CD4-positive, alpha-beta T cell treated with Interleukin-12 subunit alpha and Interleukin-12 subunit beta, for 1 hour (primary cell): ENCODE results near the gene MIP.
"Not testable (repeated sequence)": the region's sequence is repeated elsewhere in the genome, so short reads cannot be mapped to it uniquely, and the experiment has no call there.

Experiments
- DNase-seq: peaks from one replicate; pipeline ENCODE4 v3.0.0-alpha.2; 2020

Gene MIP

DNA sequence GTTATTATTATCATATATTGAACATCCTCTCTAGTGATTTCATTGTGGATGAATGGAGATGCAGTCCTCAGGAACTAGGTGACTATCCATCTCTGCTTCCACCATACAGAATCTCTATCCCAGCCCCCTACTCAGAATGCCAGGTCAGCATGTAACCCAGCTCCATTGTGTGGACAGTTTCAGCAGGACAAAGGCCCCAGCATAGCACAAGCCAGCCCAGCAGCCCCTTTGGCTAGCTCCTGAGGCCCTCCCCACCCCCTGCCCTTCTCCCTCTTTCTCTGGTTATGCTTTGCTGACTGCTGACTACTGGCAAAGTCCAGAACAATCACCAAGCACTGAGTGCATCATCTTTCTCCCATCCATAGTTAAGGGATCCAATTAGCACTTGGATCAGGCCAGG, 8.1 kb upstream of the MIP start:
- DNase-seq: no peak

DNA sequence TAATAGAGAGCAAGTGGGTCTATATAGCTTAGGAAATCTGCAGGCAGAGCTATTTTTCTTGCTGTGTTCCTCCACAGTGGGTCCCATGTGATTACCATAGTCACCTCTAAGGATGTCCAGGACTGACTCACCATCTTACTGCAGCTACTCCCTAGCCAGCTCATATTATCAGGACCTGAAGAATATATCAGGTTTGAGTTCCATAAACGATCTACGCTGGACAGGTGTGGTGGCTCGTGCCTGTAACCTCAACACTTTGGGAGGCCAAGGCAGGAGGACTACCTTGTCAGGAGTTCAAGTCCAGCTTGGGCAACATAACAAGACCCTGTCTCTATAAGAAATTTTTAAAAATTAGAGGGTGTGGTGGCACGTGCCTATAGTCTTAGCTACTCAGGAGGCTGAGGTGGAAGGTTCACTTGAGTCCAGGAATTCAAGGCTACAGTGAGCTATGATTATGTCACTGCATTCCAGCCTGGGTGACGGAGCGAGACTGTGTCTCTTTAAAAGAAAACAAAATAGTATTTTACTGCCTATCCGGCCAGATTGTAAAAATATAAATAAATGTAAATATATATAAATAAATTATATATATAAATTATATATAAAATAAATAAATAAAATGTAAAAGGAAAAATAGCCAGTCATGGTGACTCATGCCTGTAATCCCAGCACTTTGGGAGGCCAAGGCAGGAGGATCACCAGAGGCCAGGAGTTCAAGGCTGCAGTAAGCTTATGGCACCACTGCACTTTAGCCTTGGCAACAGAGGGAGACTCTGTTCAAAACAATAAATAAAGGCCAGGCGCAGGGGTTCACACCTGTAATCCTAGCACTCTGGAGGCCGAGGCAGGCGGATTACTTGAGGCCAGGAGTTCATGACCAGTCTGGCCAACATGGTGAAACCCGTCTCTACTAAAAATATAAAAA, 7.0 kb upstream of the MIP start:
- DNase-seq: no peak

DNA sequence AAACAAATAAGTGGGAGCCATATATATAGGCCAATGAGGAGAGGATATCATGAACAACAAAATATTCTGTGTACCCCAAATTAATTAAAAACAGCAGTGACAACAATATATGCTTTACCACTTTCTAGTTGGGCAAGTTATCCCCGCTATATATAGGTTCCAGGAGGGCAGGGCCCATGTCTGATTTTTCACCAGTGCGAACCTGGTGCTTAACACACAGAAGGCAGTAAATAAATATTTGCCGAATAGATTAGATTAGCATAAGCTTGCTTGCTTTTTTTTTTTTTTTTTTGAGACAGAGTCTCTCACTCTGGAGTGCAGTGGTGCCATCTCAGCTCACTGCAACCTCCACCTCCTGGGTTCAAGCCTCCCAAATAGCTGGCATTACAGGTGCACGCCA, 3.4 kb upstream of the MIP start:
- no peak for DNase-seq

DNA sequence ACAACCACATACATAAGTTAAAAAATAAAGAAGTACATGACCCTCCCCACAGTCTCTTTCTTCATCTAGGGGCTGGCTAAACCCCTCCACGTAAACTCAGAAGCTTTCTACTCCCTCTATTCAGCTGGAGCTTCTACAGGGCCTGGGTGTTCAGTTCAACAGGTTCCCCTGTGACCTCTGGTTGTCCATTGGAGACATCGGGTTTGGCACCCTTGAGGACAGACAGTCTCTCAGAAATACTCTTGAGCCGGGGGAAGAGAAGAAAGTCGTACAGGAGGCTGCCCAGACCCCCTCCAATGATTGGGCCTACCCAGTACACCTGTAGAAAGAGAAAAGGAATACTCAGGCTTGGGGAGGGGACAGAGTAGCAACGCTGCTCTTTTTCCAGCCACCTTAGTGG, 3.3 kb downstream of the MIP start:
- no peak for DNase-seq

DNA sequence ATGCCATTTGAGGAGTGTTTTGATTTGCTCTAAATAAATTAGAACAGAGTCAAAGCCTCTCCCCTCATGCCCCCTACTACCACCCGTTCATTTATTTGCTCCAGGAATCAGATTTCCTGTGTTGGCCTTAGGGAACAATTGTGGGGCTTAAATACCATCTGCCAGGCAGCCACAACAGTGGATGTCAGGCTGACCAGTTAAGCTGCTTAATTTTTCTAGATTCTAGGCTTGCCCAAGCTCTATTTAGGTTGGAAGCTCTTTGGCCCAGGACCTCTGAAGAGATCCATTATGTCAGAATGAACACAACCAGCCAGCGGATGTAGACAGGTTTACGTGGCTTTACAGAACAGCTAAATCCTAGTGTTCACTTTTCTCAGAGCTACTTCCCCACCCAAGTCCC, 4.2 kb downstream of the MIP start:
- DNase-seq: no peak

DNA sequence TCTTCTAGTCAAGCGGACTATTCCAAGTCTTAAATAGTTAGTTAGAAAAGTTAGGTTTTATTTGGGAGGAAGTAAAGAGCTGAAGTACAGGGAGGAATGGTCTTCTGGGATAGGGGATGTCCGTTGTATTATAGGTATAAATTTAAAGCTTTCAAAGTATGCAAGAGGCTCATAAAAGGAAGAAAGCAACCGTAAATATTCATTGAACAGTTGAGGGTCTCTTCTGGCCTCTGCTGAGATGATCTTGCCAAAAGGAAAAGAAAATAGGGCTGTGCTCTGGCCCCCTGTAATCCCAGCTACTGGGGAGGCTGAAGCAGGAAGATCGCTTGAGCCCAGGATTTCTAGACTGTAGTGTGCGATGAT, 4.9 kb downstream of the MIP start:
- DNase-seq: no peak

DNA sequence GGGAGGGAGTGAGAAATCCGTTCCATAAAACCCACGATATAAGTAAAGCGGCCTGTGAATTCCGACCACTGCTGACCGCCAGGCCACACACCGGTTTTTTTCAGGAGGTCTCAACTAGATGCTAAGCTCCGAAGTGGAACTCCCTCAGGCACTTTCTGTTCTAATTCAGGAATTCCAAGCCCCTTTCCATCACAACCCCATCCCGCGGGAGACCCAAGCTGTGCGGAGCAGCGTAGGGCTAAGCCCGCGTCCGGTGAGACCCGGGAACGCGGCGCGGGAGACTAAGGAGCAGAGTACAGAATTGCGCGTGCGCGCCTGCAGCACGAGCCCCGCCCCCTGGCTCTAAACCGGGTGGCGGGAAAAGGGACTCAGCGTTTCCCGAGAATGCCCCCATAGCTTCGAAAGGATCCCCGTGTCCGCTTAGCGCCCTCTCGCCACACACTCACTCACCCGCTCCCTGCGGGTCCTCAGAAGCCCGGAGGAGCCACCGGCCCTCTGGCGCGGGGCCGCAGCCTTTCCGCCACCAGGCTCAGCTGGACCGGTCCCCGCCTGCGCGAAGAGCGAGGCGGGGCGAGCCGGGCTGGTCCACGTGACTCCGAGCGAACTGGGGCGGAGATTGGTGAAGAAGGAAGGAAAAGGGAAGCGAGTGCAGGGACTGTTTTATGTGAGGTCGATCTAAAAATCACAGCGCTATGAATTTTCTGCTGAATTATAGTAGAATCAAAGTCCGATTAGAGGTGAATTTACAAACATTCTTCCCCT, 5.4 kb downstream of the MIP start, which contains the start of gene TIMELESS:
TSS of gene TIMELESS (minus strand) at position 567 of the 762 bp plus-strand sequence. CDS start 15,256 bp downstream, outside the sequence.
- DNase-seq: peak; percentile 85

DNA sequence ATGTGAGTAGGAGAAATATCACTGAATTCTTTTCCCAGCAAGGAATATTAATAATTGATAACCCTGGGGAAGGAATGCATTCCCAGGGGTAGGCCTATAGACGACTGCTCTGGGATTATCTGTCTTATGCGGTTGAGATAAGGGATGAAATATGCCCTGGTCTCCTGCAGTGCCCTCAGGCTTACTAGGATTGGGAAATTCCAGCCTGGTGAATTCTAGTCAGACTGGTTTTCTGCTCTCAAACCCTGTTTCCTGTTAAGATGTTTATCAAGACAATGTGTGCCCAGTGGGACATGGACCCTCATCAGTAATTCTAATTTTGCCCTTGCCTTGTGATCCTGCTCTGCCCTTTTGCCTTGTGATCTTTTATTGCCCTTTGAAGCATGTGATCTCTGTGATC, 11.2 kb downstream of the MIP start:
- DNase-seq: not testable (repeated sequence)

DNA sequence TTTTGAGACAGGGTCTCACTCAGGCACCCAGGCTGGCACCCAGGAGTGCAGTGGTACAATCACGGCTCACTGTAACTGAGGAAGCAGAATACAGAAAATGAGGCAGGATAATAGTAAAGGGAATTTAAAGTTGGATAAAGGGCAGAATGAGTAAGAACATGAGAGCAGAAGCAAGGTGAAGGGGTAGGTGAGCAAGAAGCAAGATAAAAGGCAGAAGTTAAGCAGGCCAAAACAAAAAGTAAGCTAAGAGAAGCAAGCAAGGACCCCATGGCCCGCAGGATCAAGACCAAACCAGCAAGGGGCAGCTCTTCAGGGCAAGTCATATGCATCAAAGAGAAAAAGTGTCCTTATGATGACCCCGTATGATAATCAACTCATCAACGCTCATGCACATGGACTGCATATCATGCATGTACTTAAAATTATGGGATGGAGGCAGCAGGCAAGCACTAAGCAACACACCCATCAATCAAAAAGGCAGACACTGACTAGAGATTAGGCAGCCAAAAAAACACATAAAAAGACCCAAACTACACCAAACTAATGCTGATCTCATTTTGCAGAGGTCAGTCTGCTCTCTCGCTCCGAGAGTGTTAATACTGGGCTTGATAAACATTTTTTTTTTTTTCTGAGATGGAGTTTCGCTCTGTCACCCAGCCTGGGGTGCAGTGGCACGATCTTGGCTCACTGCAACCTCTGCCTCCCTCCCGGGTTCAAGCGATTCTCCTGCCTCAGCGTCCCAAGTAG, 16.9 kb downstream of the MIP start:
- no peak for DNase-seq

DNA sequence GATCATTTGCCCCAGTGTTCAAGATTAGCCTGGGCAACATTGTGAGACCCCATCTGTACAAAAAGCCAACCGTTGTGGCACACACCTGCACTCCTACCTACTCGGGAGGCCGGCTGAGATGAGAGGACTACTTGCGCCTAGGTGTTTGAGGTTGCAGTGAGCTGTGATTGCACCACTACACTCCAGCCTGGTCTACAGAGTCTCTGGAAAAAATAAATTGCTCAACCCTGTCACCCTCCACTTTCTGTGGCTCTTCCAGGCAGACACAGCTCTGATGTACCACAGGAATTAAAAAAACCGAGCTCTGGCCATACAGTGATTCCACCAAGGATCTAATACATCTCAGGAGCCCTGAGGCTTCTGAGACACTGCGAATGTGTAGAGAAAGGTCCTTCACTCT, 19.6 kb downstream of the MIP start:
- DNase-seq: no peak

DNA sequence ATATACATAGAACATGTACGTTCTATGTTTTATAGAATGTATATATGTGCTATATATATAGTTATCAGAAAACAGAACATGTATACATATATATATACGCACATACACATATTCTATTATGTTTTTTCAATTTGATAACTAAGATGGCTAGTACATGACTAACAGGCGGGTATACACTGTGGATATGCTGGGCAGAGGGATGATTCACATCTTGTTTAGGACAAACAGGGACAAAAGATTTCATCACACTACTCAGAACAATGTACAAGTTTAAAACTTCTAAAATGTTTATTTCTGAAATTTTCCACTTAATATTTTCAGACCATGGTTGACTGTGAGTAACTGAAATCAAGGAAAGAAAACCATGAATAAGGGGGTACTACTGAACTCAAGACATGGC, 22.6 kb downstream of the MIP start:
- DNase-seq: no peak

DNA sequence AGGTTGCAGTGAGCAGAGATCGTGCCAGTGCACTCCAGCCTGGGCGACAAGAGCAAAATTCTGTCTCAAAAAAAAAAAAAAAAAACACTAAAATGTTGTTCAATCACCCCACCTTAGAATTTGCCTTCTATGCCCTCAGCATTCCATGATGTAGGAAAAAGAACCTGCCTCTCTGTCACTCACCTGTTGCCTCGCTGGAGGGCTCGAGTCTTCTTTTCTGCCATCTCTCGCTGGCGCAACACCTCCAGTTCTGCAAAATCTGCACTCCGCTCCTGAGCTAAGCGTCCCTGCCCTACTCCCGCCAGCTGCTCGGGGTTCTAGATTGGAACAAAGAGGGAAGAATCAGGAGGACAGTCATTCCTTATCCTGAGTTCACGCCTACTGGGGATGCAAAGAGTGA, 23.2 kb downstream of the MIP start:
- DNase-seq: no peak

DNA sequence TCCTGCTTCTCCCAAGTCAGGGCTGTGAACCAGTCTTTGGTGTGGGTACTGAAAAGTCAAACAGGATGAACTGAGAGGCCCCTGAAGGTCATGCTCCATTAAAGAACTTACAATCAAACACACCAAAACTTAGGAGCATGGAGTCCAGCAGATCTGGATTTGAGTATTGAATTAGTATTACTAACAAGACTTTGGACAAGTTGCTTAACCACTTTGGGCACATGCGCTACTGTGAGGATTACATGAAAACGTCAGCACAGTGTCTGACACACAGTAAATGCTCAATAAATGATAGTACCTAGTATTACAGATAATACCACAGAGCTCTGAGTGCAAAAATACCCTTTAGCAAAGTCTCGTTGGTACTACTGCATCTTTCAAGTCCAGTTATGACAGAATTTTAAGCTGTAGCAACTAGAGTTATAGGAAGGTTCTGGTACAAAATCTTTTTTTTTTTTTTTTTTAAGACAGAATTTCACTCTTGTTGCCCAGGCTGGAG, 28.5 kb downstream of the MIP start:
- no peak for DNase-seq

DNA sequence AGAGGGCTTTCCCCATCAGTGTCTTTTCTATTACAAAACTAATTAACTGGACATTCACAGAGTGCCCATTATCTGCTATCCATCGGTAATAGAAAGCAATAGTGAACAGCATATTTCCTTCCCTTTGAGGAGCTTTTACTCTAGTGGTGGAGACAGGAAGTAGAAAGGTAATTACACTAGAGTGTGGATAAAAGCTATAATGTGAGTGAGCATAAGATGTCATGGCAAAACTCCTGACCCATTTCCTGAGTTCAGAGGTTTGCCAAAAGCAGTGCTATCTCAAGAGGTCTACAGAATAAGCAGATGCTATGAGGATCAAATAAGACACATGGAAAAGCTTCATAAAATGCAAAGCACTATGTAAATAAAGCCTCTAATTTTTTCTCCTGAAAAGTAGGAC, 29.3 kb downstream of the MIP start:
- DNase-seq: no peak

DNA sequence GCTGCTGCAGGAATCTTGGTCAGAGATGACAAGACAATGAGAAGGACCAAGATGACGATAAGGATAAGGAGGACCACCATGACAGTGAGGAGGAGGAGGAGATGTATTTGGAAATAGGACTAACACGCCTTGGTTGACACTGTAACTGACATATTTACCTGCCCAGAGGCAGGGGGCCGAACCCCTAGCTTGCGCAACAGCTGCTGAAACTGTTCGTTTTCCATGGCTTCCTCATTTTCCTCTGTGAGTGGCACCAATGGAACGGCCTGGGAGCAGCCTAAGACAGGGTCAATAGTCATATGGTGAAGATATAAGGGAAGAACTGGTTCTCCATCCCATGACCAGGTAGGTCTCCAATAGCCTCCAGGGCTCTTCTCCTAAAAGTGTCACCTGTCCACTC, 34.0 kb downstream of the MIP start:
- no peak for DNase-seq

DNA sequence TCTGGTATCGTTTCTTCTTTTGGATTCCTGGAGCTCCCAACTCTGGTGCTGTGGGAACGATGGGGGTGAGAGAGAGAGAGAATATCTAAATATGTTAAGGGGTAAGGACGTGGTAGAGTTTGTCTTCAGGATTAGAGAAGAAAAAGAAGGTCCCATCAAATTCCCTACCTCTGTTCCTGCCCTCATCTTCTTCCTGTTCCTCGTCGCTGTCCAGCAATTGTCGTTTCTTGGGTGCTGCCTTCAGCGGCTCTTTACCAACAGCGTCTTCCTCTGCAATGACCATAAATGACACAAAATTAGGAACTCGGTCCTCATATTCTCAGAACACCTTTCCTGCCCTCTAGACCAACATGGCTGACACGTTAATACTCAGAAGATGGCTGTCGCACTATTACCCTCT, 36.7 kb downstream of the MIP start:
- no peak for DNase-seq

DNA sequence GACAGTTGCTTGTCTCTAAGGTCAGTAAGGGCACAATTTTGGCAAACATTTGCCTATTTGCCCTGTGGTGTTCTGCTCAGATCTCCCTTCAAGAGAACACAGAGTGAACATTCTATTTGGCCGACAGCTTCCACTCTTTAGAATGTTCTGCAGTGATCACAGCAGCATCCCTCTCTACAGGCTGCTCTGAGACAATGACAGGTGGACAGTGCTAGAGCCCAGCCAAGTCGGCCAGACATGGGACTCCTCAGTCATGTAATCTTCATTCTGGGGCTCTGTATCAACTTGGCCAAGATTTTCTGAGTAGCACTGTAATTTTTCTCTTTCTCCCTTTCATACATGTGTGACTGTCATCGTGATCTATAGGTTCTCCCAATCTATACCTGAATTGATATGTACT, 40.1 kb downstream of the MIP start:
- DNase-seq: no peak

DNA sequence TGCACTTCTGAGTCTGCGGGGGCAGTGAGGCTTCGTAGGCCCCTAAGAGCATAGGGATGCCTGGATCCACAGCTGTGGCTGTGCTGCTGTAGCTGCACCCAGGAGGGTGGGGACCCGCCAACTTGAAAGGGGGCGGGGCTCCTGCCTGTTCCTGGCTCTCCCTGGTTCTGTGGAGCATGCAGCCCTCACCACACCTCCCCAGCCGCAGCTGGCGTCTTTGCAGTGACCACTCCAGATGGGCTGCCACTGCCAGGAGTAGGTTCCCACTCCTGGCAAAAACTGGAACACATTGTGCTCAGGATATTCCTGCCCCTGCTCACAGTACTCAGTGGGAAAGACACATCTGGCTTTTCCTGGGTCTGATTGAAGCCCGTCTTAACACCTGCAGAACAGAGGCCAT, 41.1 kb downstream of the MIP start:
- DNase-seq: no peak

DNA sequence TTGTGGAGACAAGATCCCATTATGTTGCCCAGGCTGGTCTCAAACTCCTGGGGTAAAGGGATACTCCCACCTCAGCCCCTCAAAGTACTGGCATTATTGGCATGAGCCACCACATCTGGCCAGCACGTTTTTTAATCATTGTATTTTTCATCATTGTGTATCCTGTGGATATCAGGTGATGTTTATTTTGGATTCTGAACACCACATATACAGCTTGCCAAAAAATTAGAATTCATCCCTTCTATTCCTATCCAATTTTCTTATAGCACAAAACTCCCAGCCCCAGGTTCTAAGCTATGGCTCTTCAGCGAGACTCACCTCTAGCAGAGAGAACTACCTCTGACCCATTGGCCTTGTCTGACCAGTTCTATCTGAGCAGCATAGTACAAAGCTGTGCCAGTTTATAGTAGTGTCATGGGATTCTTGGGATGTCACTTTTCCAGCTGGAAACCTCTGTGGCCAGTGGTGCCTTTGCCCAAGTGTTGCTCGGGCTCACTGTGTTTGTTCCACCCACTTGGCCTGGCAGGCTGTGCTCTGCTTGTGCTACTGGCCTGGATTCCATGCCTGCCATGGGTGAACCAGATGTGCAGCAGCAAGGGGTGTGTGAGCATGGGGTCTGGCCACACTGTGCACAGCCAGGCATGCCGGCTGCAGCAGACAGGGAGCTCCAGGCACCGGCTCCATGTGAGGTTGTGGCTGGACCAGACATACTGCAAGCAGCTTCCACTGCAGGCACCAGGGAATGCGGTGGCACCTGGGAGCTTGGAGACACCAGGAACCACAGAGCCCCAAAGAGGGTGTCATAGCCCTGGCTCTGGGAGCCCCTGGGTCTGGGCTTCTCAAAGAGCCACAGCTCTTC, 42.4 kb downstream of the MIP start:
- no peak for DNase-seq

DNA sequence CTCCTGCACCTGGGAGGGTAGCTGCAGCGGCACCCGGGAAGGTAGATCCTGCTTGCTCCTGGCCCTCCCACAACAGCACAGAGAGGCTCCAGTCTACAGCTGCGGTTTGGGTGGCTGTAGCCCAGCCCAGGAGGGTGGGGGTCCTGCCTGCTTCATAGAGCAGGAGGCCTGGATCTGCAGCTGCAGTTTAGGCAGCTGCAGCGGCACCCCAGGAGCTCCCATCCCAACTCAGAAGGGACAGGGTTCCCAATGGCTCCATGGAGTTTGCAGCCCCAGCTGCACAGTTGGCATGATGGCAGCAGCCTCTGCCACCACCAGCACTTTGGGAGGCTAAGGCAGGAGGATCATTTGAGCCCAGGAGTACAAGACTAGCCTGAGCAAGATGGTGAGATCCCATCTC, 43.7 kb downstream of the MIP start:
- no peak for DNase-seq

DNA sequence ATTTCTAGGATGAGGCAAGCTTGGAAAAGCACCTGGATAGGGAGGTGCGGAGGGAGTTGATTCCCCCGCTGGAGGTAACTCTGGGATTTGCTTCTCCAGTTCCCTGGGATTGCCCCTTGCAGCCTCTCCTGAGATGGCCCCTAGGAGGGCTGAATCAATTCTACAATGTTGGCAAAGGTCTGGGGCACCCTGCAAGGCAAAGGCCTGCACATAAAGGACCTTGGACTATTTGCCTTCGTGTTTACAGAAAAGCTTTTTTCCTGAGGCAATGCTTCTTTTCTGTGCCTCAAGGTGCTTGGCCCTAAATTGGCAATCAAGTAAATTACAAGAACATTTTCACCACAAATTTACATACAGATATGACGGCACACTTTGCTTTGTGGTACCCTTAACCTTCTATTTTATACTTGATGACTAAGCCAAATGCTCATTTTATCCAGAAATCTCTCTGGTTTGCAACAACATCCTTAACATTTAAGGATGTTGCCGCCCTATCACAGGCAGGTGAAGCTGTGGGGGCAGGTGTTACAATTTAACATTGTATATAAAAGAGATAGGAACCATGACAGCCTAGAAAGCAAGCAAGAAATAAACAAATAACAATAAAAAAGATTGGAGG, 45.5 kb downstream of the MIP start:
- DNase-seq: no peak

DNA sequence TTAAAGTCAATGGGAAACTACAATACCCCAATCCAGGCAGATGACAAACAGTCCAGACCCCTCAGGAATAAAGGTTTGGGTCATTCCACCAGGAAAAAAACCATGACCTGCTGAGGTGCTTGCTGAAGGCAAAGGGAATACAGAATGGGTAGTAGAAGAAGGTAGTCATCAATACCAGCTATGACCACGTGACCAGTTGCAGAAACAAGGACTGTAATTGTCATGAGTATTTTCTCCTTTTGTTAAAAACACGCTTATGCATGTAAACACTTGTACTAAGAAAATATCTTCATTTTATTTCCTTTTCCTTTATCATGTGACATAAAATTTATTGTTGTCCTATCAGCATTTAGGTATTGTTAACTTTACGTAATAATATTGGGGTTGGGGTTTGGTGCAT, 50.2 kb downstream of the MIP start:
- not testable (repeated sequence) for DNase-seq
